ENCODE data around the gene VRTN.

- TF ChIP-seq CTCF (IDR thresholded peaks at IDR 0.05) (no peak), POLR2A (IDR thresholded peaks at IDR 0.05) (no peak)
Measured at GRCh38 chr14:74394549-74394948, 46.3 kb downstream of the VRTN start.
